VCaP (cell line): ENCODE measurements around the gene SLC26A8.

Experiments
- H3K27ac ChIP-seq: fragments of 450-650 bp; 2 replicates; pipeline ENCODE4 v1.5.1; 2017
- TF ChIP-seq, protein P1 (sequence below): fragments of 450-650 bp; conservative IDR thresholded peaks from 2 replicates; pipeline ENCODE4 v1.5.1; 2017; ENCODE audit warnings: mild to moderate bottlenecking, moderate library complexity

The SLC26A8 gene

DNA sequence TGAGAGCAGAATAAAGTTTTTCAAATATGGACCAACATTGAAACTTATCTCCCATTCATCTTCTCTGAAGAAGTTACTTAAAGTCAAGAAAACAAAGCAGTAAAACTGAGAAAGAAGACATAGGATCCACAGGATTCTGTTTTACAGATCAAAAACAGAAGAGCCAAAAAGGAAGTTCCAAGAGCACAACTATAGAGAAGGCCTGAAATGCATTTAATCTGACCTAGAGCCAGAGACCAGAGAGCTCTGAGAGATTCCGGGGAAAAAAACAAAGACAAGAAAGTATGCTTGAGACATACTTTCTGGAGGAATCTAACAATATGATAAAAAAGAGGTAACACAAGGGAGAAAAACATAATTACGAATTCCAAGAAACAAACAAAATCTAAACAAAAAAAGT lies 129.7 kb downstream of the SLC26A8 start:
- H3K27ac ChIP-seq, result no peak overlapping the region
- TF ChIP-seq, protein P1, sequence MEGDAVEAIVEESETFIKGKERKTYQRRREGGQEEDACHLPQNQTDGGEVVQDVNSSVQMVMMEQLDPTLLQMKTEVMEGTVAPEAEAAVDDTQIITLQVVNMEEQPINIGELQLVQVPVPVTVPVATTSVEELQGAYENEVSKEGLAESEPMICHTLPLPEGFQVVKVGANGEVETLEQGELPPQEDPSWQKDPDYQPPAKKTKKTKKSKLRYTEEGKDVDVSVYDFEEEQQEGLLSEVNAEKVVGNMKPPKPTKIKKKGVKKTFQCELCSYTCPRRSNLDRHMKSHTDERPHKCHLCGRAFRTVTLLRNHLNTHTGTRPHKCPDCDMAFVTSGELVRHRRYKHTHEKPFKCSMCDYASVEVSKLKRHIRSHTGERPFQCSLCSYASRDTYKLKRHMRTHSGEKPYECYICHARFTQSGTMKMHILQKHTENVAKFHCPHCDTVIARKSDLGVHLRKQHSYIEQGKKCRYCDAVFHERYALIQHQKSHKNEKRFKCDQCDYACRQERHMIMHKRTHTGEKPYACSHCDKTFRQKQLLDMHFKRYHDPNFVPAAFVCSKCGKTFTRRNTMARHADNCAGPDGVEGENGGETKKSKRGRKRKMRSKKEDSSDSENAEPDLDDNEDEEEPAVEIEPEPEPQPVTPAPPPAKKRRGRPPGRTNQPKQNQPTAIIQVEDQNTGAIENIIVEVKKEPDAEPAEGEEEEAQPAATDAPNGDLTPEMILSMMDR, result no peak
